Thyroid gland (tissue), 4 donors: ENCODE results near the gene FOXL3. TPM values are rescaled to one million over a fixed set of nuclear protein-coding genes. Genes with fewer than 3 reads are reported as not detected.
"Not testable (repeated sequence)": the region's sequence is repeated elsewhere in the genome, so short reads cannot be mapped to it uniquely, and the experiment has no call there.

Experiments
- DNase-seq, 2 donors: peaks; one replicate each; pipeline ENCODE4 v3.0.0-alpha.2; 2019
- H3K27ac ChIP-seq, 3 donors: fragments of 200-600 bp; sonication (generic); 1 replicate in 2 of 3; 2 replicates in 1 of 3; pipeline ENCODE4 v1.5.1; 2016 to 2019; ENCODE audit warnings: mild to moderate bottlenecking in 1 of 3, moderate library complexity in 1 of 3
- H3K27me3 ChIP-seq: fragments of 200-600 bp; sonication (generic); one replicate; pipeline ENCODE4 v1.5.1; 2019
- H3K36me3 ChIP-seq, 2 donors: fragments of 200-600 bp; sonication (generic); one replicate each; pipeline ENCODE4 v1.5.1; 2016 to 2019
- H3K4me1 ChIP-seq, 2 donors: fragments of 200-600 bp; sonication (generic); one replicate each; pipeline ENCODE4 v1.5.1; 2017 to 2019
- H3K4me3 ChIP-seq, 3 donors: fragments of 200-600 bp; sonication (generic); replicated peaks in 1 of 3; 1 replicate in 2 of 3; 2 replicates in 1 of 3; pipeline ENCODE4 v1.5.1; 2016; ENCODE audit warnings: mild to moderate bottlenecking in 1 of 3
- H3K9me3 ChIP-seq: fragments of 200-600 bp; sonication (generic); one replicate; pipeline ENCODE4 v1.5.1; 2017
- CTCF ChIP-seq, 6 experiments: fragments of 200-600 bp in 3 of 6; fragments of 450-650 bp in 3 of 6; sonication (generic) in 3 of 6; IDR thresholded peaks; one replicate each; pipeline ENCODE4 v1.5.1; 2016 to 2019; ENCODE audit warnings: antibody characterized with exemption in 6 of 6, mild to moderate bottlenecking in 2 of 6, inconsistent platforms in 1 of 6, moderate library complexity in 1 of 6
- POLR2A ChIP-seq, 2 donors: fragments of 450-650 bp; IDR thresholded peaks; one replicate each; pipeline ENCODE4 v1.6.1; 2017; ENCODE audit warnings: antibody characterized with exemption in 2 of 2, mild to moderate bottlenecking in 2 of 2, moderate library complexity in 1 of 2
- WGBS, 2 donors: methylation state at CpG; one replicate each; pipeline ENCODE4 v1.1.5; 2017; 5-methylcytosine and 5-hydroxymethylcytosine counted together
- intact Hi-C: fragments of 100-400 bp; cut with DNase I; formaldehyde crosslinking; loops from one replicate; pipeline ENCODE4 v1.15.1; 2023
- total RNA-seq, 4 donors: library from RNA; depleted of rRNA; stranded (reverse); fragments of >200 nt; gene quantifications; one replicate each; pipeline ENCODE4 v1.2.3, GENCODE V29; 2016

The FOXL3 gene
- total RNA-seq, 4 donors from 2014 or later: not detected

GRCh38 chr7:261341-262250, 28.4 kb upstream of the FOXL3 start:
- intact Hi-C loops: no loop called here
- no peaks in the 10 kb centered on the region for H3K9me3 ChIP-seq
- 92 to 95% methylated on average over 21 to 30 of the region's 32 CpGs for WGBS, 2 donors
- DNase-seq: no peak
- no peak overlapping the region for H3K4me3 ChIP-seq
- peaks cover 34% of the 10 kb centered on the region in 2 donors for H3K36me3 ChIP-seq
- no peak for TF ChIP-seq CTCF (IDR thresholded peaks at IDR 0.05)
- TF ChIP-seq POLR2A (IDR thresholded peaks at IDR 0.05): no peak
- H3K27ac ChIP-seq: no peak overlapping the region
- no peaks in the 10 kb centered on the region for H3K27me3 ChIP-seq
- H3K4me1 ChIP-seq: no peaks in the 10 kb centered on the region

- H3K9me3 ChIP-seq: no peaks in the 10 kb centered on the region
- no peak for DNase-seq
- peaks cover 28% of the 10 kb centered on the region in 2 donors for H3K36me3 ChIP-seq
- TF ChIP-seq CTCF (IDR thresholded peaks at IDR 0.05): no peak
- no peak for TF ChIP-seq POLR2A (IDR thresholded peaks at IDR 0.05)
- H3K4me1 ChIP-seq: no peaks in the 10 kb centered on the region
- no peak overlapping the region for H3K27ac ChIP-seq
- intact Hi-C loops: no loop called here
- no peaks in the 10 kb centered on the region for H3K27me3 ChIP-seq
- H3K4me3 ChIP-seq: no peak overlapping the region
- WGBS, 2 donors: 93 to 95% methylated on average over 9 of the region's 9 CpGs
Measured at GRCh38 chr7:262251-262572, 27.8 kb upstream of the FOXL3 start.

- H3K36me3 ChIP-seq: peaks cover 25 to 26% of the 10 kb centered on the region in 2 donors
- intact Hi-C loops, H3K27me3 ChIP-seq, DNase-seq, H3K4me3 ChIP-seq, H3K4me1 ChIP-seq, H3K9me3 ChIP-seq, H3K27ac ChIP-seq: not testable (repeated sequence)
- TF ChIP-seq CTCF (IDR thresholded peaks at IDR 0.05): peak in 1 of 6 experiments; percentile 38
- WGBS, 2 donors: 73 to 91% methylated on average over 13 to 31 of the region's 31 CpGs
Measured at GRCh38 chr7:262631-263311, 27.2 kb upstream of the FOXL3 start.

DNA sequence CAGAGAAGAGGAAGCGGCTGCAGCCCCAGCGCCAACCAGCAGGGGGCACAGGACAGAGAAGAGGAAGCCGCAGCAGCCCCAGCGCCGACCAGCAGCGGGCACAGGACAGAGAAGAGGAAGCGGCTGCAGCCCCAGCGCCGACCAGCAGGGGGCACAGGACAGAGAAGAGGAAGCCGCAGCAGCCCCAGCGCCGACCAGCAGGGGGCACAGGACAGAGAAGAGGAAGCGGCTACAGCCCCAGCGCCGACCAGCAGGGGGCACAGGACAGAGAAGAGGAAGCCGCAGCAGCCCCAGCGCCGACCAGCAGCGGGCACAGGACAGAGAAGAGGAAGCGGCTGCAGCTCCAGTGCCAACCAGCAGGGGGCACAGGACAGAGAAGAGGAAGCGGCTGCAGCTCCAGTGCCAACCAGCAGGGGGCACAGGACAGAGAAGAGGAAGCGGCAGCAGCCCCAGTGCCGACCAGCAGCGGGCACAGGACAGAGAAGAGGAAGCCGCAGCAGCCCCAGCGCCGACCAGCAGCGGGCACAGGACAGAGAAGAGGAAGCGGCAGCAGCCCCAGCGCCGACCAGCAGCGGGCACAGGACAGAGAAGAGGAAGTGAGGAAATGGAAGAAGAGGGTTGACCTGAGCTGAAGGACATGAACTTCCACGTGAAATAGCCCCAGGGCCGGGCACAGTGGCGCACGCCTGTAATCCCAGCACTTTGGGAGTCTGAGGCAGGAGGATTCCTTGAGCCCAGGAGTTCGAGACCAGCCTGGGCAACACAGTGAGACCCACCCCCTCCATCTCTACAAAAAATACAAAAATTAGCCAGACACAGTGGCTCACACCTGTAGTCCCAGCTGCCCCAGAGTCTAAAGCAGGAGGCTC, 26.3 kb upstream of the FOXL3 start:
- DNase-seq, intact Hi-C loops, H3K27ac ChIP-seq, H3K4me1 ChIP-seq, H3K27me3 ChIP-seq, H3K4me3 ChIP-seq, H3K9me3 ChIP-seq: not testable (repeated sequence)
- WGBS, 2 donors: 81 to 92% methylated on average over 9 to 16 of the region's 37 CpGs
- peak in 1 of 6 experiments; percentile 33 for TF ChIP-seq CTCF (IDR thresholded peaks at IDR 0.05)
- H3K36me3 ChIP-seq: peaks cover 22% of the 10 kb centered on the region in 2 donors
